SKM-1 (cell line): Measurements from ENCODE around the gene SPRED2.

ENCODE experiments used
- DNase-seq: peaks from one replicate; lab custom pipeline; 2025; ENCODE audit not compliant: unreplicated experiment; lab: John Stamatoyannopoulos, UW

Gene SPRED2

GRCh38 chr2:65442420-65443020, 10.1 kb upstream of the SPRED2 start:
- DNase-seq: no peak

GRCh38 chr2:65438137-65438899, 5.9 kb upstream of the SPRED2 start:
- DNase-seq: no peak

GRCh38 chr2:65437392-65438135, 5.2 kb upstream of the SPRED2 start:
- no peak for DNase-seq

GRCh38 chr2:65436824-65437221, 4.4 kb upstream of the SPRED2 start:
- DNase-seq: no peak

GRCh38 chr2:65436169-65436823, 3.9 kb upstream of the SPRED2 start:
- peak; percentile 89 for DNase-seq

GRCh38 chr2:65435625-65436168, 3.3 kb upstream of the SPRED2 start:
- peak; percentile 50 for DNase-seq

GRCh38 chr2:65434592-65435241, 2.3 kb upstream of the SPRED2 start:
- DNase-seq: no peak

GRCh38 chr2:65431421-65432226, 775 bp downstream of the SPRED2 start:
- DNase-seq: no peak

DNA sequence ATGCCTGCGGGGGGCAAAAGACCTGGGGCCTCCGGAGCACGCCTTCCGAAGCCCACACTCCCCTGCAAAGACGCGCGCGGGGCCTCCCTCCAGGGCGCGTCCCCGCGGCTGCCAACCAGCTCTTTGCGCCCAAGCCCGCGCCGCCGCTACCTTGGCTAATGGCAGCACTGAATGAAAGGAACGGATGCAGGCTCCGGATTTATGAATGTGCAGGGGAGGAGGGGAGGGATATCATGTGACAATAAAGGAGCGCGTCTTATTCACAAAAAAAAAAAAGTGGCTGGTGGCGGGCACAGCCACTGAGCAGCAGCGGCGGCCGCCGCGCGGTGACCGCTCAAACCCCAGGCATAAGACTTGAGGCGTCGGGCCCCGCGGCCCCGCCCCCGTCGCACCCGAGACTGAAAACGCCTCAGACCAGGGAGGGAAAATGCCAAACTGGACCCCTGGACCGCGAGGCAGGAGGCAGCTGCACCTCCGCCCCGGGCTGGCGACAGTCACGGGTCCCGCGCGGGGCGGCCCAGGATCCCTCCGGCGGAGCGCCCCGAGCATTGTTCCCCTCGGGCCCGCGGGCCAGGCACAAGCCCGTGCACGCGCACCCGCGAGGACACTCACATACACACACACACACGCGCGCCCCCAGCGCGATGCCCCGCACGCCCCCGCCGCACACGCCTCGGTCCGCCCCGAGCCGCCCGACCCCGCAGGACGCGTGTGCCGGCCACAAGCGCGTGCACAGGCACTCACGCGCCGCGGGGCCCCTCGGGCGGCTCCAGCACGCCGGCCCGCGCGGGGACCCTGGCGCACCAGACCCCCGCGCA, 1.6 kb downstream of the SPRED2 start:
- no peak for DNase-seq

- DNase-seq: no peak
Observed at GRCh38 chr2:65429786-65430602, 2.4 kb downstream of the SPRED2 start.

GRCh38 chr2:65427532-65427931, 4.9 kb downstream of the SPRED2 start:
- no peak for DNase-seq

GRCh38 chr2:65425276-65425675, 7.1 kb downstream of the SPRED2 start:
- DNase-seq: no peak

DNA sequence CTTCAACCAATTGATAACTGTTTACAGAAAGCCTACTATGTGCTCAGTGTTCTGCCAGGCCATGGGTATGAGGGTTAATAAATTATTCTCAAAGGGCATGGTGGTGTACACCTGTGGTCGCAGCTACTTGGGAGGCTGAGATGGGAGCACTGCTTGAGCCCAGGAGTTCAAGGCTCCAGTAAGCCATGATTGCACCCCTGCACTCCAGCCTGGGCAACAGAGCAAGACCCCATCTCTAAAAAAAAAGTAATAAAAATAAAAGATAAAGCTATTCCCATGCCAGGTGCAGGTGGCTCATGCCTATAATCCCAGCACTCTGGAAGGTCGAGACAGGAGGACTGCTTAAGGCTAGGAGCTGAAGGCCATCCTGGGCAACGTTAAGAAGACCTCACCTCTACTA, 8.0 kb downstream of the SPRED2 start:
- DNase-seq: no peak

GRCh38 chr2:65421432-65421748, 11.0 kb downstream of the SPRED2 start:
- DNase-seq: no peak

- peak; percentile 47 for DNase-seq
Observed at GRCh38 chr2:65420712-65421431, 11.5 kb downstream of the SPRED2 start.

GRCh38 chr2:65417509-65418085, 14.8 kb downstream of the SPRED2 start:
- no peak for DNase-seq

- no peak for DNase-seq
Observed at GRCh38 chr2:65416945-65417344, 15.5 kb downstream of the SPRED2 start.
